GM12801 (cell line): ENCODE measurements around the gene KRT26.

Source experiments
- TF ChIP-seq, protein P1 (sequence below): IDR thresholded peaks from one replicate; pipeline ENCODE4 v1.5.1; 2011; ENCODE audit warnings: control low read depth; ENCODE audit not compliant: insufficient read length; ENCODE audit errors: extremely low read depth

KRT26 gene, protein sequence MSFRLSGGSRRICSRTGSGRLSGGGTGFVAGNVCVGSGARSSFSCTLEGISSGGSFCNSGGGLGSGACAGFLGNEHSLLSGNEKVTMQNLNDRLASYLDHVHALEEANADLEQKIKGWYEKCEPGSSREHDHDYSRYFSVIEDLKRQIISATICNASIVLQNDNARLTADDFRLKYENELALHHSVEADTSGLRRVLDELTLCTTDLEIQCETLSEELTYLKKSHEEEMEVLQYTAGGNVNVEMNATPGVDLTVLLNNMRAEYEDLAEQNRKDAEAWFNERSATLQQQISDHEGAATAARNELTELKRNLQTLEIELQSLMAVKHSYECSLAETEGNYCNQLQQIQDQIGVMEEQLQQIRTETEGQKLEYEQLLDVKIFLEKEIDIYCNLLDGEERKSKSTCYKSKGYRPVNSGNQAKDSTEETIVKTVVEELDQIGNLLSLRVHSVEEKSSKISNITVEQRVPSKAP

DNA sequence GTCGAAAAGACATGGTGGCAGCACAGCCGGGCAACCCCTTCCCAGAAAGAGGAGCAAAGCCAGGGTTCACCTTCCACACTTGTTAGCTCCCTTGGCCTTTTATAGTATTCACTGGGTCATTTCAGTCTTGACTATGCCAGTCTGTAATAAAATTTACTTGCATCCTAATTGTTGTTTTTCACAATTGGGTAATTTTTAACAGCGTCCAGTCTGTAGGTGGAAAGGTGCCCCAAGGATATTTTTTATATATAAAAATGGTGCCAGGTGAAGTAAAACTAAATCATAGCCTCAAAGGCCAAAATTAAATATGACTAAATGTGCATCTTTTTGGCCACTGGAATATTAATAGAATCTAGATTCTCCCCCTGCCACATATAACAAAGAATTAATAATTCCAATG, at the start of gene KRT26:
Gene KRT26, minus strand, starts transcription at position 101 of the 400 bp plus-strand sequence. Its CDS starts 88 bp downstream, at position 13.
- TF ChIP-seq, protein P1, sequence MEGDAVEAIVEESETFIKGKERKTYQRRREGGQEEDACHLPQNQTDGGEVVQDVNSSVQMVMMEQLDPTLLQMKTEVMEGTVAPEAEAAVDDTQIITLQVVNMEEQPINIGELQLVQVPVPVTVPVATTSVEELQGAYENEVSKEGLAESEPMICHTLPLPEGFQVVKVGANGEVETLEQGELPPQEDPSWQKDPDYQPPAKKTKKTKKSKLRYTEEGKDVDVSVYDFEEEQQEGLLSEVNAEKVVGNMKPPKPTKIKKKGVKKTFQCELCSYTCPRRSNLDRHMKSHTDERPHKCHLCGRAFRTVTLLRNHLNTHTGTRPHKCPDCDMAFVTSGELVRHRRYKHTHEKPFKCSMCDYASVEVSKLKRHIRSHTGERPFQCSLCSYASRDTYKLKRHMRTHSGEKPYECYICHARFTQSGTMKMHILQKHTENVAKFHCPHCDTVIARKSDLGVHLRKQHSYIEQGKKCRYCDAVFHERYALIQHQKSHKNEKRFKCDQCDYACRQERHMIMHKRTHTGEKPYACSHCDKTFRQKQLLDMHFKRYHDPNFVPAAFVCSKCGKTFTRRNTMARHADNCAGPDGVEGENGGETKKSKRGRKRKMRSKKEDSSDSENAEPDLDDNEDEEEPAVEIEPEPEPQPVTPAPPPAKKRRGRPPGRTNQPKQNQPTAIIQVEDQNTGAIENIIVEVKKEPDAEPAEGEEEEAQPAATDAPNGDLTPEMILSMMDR = no peak

DNA sequence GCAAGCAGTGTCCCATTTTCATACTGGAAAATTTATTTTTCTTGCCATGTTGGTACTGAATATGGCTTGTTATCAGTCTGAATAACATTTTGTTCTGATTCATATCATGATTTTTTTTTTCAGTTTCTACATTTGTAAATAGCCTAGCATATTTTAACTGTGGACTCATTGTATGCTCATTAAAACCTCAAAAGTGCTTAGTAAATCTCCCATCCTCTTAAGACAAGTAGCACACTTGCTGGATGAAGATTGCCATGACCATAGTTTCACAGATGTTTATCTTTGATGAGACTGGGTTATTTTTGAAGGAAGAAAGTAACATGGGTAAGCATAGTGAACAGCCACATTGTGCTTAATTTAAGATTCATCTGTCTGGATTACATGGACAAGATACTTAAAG, 49.5 kb upstream of the KRT26 start:
- TF ChIP-seq, protein P1 = no peak

DNA sequence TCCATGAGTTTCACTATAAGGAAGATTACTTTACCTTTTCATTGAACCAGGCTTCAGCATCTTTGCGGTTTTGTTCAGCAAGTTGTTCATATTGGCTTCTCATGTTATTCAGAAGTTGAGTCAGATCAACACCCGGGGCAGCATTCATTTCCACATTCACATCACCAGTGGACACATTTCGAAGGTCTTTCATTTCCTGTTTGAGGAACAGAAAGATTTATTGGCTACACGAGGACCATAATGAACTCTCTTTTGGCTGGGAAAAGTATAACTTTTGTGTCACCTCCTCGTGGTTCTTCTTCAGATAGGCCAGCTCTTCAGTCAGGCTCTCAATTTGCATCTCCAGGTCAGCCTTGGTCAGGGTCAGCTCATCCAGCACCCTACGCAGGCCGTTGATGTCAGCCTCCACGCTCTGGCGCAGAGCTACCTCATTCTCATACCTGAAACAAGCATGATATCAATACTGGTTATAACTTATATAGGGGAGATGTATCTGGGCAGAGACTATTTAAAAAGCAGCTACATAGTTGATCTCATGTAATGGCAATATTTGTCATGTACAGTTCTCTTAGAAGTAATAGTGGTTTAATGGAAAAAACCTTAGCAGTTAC, 48.3 kb upstream of the KRT26 start:
- TF ChIP-seq, protein P1 = no peak

DNA sequence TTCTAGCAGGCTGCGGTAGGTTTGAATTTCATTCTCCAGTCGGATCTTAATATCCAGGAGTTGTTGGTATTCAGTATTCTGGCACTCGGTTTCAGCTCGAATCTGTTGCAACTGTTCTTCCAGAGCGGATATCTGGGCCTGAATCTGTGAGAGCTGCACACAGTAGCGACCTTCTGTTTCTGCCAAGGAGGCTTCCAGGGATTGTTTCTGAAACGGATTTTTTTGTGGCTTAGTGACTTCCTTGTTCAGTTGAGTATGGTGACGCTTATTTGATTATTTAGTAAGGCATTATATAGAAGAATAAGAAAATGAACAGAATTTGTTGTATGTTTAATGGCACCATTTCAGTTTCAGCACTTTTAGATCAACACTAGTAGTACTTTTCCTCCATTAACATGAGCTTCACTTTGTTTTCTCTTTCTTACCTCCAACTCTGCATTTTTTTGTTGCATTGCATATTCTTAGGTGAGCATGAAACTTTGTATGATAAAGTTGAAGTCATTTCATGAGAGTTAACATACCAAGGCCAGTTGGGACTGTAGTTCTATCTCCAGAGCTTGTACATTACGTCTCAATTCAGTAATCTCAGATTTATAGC, 47.6 kb upstream of the KRT26 start:
- TF ChIP-seq, protein P1 = no peak

DNA sequence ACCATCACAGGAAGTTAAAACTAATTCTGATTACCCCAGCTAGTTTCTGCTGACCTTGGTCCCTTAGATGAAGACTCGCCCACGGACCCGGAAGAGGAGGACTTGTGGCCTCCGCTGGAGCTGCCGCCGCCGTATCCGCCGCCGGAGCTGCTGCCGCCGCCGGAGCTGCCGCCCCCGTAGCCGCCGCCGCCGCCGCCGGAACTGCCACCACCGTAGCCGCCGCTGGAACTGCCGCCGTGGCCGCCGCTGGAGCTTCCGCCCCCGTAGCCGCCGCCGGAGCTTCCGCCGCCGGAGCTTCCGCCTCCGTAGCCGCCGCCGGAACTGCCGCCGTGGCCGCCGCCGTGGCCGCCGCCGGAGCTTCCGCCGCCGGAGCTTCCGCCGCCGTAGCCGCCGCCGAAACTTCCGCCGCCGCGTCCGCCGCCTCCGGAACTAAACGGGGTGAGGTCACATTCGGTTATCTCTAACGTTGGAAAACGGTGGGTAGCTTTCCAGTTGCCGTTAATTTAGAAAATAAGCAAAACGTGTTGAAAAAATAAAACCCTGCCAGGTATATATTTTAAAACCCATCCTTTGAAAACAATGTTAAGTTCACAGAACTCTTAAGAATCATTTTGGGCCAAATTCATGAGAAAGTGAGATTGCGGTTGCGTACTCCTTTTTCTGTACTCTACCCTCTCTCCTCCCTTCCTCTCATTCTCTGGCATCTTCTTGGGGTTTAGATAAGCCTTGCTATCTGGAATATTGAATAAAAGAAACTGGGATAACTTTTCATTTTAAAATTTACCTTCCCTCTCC, 46.9 kb upstream of the KRT26 start:
- TF ChIP-seq, protein P1 = no peak

DNA sequence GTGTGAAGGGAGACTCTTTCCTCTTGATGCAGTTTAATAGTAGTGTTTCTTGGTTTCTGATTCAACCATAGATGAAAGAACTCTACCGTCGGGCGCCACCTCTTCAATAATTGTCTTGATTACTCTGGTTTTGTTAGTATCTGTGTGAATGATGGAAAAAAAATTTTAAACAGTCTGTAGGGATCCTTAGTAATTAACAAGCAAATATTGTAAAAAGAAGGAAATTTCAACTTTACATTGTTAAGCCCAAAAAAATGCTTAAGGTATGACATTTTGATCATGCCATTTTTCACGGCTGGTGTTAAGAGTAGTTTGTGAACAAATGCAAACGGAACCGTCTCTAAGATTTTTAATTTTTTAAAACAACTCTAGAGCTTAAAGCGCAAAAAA, 46.3 kb upstream of the KRT26 start:
- TF ChIP-seq, protein P1 = no peak
